OCI-M1 (cell line): ENCODE results near the gene POLE.
"Not testable (repeated sequence)": the region's sequence is repeated elsewhere in the genome, so short reads cannot be mapped to it uniquely, and the experiment has no call there.

Experiments used
- DNase-seq: peaks from one replicate; lab custom pipeline; 2025; lab: John Stamatoyannopoulos, UW

POLE gene

GRCh38 chr12:132611620-132612019 lies 75.5 kb downstream of the POLE start:
- no peak for DNase-seq

GRCh38 chr12:132610866-132611602 lies 76.1 kb downstream of the POLE start:
- no peak for DNase-seq

- DNase-seq = peak; percentile 14
Measured at GRCh38 chr12:132610051-132610759, 76.9 kb downstream of the POLE start, which contains the start of gene LRCOL1. Gene LRCOL1 (minus strand): TSS chr12:132610582. CDS start chr12:132606251, 4,331 bp downstream.

GRCh38 chr12:132608231-132609171 lies 78.6 kb downstream of the POLE start:
- no peak for DNase-seq

GRCh38 chr12:132606927-132607326 lies 80.2 kb downstream of the POLE start:
- no peak for DNase-seq

- DNase-seq = peak; percentile 27
Measured at GRCh38 chr12:132606466-132606865, 80.7 kb downstream of the POLE start.

GRCh38 chr12:132605892-132606291 lies 81.2 kb downstream of the POLE start:
- no peak for DNase-seq

GRCh38 chr12:132604668-132605441 lies 82.3 kb downstream of the POLE start:
- DNase-seq = no peak

- DNase-seq = no peak
Measured at GRCh38 chr12:132604151-132604618, 83.0 kb downstream of the POLE start.

GRCh38 chr12:132603240-132604150 lies 83.6 kb downstream of the POLE start:
- DNase-seq = no peak

- no peak for DNase-seq
Measured at GRCh38 chr12:132602572-132603239, 84.4 kb downstream of the POLE start.

GRCh38 chr12:132601171-132601883 lies 85.8 kb downstream of the POLE start:
- DNase-seq = no peak

- DNase-seq = peak; percentile 86
Measured at GRCh38 chr12:132600048-132601032, 86.8 kb downstream of the POLE start.

- not testable (repeated sequence) for DNase-seq
Measured at GRCh38 chr12:132599502-132599901, 87.6 kb downstream of the POLE start.

- DNase-seq = peak; percentile 46
Measured at GRCh38 chr12:132597333-132598316, 89.5 kb downstream of the POLE start.

GRCh38 chr12:132596016-132596415 lies 91.1 kb downstream of the POLE start:
- no peak for DNase-seq

GRCh38 chr12:132595183-132595582 lies 92.0 kb downstream of the POLE start:
- no peak for DNase-seq
